HG02610 (cell line): Measurements from ENCODE around the gene TRERF1.
"Not testable (repeated sequence)": the region's sequence is repeated elsewhere in the genome, so short reads cannot be mapped to it uniquely, and the experiment has no call there.

ENCODE experiments used
- ATAC-seq: cut with Tn5 transposase; IDR thresholded peaks from one replicate; pipeline ENCODE4 v1.9.1; 2021; ENCODE audit warnings: mild to moderate bottlenecking, moderate library complexity; ENCODE audit not compliant: unreplicated experiment

Gene TRERF1

DNA sequence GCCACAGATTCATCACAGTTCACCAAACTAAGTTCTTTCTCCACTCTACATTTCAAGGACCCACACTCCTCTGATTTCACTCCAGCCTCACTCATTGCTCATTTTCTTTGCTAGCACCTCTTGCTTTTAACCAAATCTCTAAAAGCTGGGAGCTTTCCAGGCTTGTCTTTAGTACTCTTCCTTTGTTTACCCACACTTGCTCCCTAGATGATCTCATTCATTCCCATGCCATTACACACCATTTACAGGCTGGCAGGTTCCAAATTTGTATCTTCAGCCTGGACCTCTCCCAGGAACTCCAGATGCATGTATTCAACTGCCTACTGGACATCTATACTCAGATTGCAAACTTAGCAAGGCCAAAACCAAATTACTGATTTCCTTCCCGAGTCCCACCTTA lies 251.7 kb downstream of the TRERF1 start:
- no peak for ATAC-seq

DNA sequence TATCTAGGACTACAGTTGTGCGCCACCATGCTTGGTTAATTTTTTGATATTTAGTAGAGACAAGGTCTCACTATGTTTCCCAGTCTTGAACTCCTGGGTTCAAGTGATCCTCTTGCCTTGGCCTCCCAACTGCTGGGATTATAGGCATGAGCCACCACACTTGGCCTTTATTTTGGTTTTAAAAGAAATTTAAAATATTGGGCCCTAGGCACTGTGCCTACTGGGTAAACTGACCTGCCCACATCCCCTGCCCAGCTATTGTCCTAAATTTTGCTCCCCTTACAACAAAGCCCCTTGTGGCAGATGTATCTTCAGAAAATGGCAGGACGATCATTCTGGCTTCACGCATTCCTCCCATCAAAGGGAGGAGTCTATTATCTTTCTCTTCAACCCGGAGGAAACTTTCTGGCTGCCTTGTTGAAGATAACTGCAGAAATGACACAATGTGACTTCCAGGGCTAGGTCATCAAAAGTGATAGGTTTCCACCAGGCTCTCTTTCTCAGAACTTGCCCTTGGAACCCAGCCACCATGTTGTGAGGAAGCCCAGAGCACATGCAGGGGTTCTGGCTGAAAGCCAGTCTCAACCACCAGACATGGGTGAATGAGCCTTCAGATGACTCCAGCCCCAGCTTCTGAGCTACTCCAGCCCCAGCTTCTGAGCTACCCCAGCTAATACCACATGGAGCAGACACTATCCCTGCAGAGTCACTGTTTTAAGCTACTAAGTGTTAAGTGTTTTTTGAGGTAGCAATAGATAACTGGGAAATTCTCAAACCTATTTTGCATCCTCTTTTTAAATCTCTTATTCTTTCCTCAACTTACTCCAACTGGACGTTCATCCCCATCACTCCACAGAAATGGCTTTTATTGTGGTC lies 252.4 kb downstream of the TRERF1 start:
- no peak for ATAC-seq

DNA sequence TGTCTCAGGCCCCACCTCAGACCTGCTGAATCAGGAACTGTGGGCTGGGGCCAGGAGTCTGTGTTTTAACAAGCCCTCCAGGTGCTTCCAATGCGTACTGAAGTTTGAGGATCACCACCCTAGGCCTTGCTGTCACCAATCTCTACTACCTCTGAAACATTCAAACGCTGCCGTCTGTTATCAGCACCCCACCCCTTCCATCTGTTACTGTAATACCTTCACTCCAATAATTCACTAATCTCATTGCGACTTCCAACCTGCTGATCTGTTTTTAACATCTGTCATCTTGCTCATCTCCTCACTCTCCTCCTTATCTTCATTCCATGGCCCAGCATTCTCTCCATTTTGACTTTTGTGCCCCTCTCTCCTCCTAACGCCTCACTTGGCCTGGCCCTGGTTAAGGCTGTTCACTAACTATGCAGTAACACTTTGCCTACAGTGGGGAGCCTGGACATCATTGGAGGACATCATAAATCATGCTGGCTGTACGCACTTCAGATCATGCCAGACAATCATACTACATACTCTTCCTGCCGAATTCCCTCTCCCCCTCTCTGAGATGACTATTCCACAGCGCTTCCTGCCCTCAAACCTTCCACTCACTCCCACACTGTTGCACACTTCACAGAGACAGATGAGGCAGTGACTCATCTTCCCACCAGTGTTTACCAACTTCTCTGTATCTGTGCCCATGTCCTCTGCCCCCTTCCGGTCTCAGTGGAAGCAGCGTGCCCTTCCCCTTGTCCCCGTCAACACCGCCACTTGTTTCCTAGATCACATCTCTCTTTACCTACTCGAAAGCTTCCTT lies 254.0 kb downstream of the TRERF1 start:
- no peak for ATAC-seq

DNA sequence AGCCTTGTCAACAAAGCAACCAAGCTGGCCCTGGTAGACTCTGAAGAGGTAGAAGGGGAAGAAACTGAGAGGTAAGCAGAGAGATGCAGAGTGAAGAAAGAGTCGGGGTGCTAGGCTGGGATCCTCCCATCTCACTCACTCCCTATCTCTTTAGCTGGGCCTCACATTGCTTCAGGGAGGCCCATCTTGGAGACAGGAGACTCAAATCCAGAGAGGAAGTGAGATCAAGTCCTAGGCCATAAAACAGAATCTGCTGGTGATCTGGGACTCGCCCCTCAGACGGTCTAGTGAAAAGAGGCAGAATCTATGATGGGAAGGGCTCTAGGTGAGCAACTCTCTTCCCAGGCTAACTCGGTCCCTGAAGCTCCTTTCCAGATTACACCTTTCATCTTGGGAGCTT lies 256.3 kb downstream of the TRERF1 start:
- ATAC-seq = no peak

DNA sequence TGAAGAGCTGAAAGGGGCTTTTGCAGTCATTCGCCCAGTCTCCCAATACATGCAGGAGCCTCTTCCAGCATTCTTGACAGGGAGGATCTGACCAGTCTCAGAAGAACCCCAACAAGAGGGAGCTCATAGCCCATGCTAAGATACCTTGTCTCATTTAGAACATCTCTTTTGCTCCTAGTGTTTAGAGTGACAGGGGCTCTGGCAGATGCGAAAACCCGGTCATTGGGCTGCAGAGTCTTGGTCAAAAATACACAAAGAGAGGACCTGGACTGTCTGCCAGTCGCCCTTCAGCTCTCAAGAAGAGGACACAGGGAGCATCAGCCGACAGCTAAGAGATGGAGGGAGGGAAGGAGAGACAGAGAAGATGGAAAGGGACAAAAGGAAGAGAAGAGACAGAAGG lies 257.7 kb downstream of the TRERF1 start:
- no peak for ATAC-seq

DNA sequence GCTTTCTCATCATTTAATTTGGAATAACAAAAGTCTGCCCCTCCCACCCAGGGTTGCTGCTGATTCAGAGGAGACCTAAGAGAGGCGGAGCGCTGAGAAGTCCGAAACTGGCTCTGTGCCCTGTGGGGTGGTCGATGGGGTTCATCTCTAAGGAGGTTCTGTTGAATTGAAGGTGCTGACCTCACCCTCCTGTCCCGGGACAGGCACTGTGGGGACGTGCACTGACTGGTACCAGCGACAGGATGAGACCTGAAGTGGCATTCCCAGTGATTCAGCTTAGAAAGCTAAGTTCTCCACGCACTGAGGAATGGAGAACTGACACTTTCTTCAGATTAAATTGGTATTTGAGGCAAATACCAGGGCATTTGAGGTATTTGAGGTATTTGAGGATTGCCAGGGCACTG lies 258.2 kb downstream of the TRERF1 start:
- ATAC-seq = no peak

DNA sequence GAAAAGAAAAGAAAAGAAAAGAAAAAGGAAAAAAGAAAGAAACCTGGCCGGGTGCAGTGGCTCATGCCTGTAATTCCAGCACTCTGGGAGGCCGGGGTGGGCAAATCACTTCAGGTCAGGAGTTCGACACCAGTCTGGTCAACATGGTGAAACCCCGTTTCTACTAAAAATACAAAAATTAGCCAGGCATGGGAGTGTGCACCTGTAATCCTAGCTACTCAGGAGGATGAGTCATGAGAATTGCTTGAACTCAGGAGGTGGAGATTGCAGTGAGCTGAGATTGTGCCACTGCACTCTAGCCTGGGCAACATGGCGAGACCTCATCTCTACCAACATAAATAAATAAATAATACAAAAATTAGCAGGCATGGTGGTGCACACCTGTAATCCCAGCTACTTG lies 259.3 kb downstream of the TRERF1 start:
- ATAC-seq = not testable (repeated sequence)

DNA sequence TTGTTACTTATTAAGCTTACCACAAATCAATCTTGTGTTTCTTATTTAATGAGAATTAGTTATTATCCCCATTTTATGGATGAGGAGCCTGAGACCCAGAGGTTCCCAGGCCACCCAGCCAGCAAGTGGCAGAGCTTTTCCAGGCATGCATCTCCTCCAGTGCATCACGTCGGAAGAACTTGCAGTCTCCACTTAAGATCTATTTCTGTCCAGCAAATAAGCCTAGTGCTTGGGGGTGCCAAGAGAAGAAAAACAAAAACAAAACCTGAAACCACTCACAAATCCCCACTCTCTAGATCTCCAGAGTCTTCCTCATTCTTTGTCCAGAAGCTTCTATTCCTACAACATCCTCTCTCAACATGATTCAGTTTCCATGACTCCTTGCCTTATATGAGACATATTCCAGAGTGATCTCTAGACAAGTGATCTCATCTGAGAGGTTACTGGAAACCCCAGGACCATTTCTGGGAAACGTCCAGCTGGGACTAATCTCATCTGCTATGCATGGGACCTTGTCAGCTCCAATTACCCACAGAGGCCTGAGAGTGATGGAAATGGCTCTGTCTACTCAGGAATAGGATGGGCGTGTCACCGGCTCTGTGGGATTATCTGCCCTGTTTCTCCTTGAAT lies 261.1 kb downstream of the TRERF1 start:
- ATAC-seq = no peak

DNA sequence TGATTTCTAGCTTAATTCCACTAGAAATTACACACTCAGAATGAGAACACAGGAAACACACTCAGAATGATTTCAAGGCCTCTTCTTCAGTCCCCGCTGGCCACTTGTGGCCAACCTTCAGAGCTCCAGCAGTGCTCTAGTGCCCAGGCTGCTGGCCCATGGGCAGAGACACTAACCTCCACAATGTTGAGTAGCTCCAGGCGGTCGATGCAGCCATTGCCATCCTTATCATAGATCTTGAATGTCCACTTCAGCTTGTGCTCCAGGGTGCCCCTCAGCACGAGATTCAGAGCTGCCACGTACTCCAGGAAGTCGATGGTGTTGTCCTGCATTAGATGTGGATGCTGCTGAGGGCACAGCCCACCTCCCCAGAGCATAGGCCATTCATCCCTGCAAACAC lies 263.3 kb downstream of the TRERF1 start:
- no peak for ATAC-seq

DNA sequence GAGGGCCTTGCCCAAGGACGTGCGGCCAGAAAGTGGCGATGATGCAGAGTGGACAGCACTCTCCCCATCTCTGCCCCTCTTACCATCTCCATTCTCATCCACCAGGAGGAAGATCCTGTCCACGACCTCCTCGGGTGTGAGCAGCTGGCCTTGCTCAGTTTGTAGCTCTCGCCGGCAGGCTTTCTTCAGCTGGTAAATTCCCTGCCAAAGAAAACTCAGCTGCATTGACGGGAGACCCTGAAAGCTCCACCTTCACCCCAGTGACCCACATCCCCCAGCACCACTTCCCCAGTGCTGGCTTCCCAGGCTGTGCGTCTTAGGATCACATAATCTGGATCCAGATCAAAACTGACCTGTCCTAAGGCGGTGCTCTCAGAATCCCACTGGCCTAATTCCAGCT lies 266.1 kb downstream of the TRERF1 start:
- no peak for ATAC-seq

DNA sequence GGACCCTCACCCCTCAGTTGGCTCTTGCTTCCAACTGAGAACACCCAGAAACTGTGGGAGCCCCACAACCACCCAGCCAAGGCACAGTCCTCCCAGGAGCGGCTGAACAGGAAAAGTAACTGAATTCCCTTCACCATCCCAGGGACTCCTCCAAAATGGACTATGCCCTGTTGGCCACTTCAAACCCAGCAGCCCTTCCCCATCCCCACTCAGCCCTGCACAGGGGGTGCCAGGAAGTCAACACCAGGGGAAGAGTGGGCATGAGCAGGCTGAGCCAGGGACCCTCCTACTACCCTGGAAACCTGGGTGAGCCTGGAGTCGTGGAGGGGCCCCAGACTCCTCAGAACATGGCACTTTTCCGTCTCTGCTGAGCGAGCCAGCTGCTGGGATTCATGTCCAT lies 267.3 kb downstream of the TRERF1 start:
- no peak for ATAC-seq

DNA sequence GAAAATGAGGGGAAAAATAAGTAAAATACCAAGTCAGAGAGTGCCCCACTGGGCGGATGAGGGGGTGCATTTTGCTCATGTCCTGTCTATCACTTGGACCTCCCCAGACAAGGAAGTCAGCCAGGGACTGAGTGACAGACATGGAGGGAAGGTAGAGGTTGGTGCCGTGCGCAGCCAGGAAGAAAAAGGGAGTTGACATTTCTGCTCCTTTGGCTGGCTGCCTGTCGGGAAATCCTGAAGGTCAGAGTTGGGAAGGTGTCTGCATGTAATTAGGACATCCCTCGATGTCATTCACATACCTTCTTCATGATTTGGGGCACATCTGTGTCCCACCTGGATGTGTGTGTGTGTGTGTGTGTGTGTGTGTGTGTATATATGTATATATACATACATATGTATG lies 269.6 kb downstream of the TRERF1 start:
- no peak for ATAC-seq

DNA sequence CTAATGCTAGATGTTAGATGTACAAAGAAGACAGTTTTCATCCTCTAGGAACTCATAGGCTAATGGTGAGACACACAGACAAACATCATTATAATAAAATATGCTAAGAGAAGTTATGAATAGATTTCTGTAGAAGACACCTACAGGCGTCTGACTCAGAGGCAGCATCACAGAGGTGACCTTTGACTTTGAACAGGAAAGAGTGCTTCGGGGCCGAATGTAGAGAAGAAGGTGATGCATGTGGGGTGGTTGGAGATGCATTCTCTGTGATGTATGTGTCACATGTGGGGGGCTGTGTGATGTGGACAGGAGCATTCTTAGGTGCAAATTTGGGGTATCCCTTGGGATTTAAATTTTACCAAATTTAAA lies 271.8 kb downstream of the TRERF1 start:
- no peak for ATAC-seq

DNA sequence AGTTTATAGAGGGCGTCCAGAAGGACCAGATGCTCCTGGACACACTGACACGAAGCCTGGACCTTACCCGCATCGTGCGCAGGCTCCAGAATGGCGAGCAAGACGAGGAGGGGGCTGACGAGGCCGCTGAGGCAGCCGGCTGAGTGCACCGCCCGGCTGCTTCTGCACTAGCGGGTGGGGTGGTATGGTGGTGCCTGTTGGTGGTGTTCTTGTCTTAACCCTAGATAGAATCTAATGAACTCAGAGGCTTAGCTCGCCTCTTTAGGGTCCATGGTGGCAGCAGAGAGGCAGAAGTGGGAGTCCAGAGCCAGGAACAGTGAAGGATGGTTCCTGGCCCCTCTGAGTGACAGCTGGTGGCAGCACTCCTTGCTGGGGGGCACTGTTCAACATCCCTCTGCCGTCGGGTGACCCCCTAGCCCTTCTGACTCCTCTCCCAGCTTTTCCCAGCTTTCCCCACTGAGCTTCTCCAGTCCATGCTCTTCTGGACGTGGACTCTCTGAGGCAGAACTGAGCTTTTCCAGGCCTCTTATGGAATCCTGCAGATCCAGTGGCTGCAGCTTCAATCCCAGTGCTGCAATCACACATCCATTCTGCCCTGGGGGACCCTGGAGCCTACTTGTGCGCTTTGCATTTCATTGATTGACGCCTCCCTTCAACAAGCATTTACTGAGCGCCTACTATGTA lies 272.3 kb downstream of the TRERF1 start:
- ATAC-seq = no peak

DNA sequence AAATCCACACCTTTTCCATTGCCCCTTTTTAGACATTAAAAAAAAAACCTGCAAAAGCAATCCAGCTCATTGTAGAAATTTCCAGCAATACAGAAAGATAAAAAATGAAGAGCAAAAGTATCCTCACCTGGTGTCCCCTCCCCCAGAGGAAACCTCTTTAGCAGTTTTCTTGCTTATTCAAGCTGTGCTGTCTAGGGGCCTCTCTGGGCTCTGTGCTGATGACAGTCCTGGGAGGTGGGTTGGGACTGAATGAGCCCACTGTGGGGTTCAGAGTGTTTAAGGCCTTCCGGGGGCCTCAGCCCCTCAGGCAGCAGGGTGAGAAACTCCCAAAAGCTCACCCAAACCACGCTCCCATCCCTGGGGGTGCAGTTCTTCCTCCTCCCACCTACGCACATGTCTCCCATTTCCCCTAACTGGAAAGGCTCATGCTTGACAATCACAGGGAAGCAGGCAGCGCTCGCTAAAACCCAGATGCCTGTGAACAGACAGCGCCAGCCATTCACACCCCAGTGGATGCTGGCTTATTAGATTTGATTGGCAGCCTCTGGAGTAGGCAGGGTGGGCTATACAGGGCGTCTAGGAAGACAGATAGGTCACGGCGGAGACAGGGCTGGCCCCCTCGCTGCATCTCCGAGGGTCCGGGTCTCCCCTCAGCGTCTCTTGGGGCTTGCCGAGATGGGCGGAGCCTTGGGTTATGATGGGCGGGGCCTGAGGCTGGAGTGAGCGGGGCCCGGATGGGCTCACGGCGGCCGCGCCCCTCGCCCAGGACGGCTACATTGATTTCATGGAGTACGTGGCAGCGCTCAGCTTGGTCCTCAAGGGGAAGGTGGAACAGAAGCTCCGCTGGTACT lies 274.0 kb downstream of the TRERF1 start:
- ATAC-seq = no peak

DNA sequence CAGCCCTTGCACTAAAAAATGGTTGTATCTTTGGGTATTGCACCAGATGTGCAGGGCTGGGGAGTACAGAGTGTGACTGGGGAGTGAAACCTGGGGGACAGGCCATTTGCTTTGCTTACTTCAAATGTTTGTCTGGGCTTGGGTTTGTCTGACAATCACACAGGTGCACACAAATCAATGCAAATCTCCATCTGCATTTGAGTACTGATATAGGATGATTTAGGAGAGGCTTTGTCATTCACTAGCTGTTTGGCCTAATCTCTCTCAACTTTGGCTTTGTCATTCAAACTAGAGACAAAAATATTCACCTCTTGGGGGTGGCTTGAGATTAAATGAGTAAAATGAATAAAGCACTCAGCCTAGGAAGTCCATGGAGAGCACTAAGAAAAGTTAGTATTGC lies 274.7 kb downstream of the TRERF1 start:
- ATAC-seq = no peak

DNA sequence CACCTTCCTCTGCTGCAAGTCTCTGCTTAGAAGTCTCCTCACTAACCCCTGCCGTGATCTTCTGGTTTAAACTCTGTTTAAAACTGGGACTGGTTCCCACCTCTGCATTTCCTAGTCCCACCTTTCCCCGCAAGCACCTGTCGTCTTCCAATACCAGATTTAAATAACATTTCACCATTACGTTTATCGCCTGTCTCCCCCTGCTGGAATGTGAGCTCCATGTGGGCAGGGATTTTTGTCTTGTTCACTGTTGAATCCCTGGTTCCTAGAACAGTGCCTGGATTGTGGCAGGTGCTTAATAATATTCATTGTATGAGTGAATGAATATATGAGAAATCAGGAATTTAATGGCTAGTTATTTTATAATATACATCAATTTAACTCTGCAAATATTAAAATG lies 275.9 kb downstream of the TRERF1 start:
- ATAC-seq = no peak
